DMS153 treated with DMSO at 0.1 percent for 48 hours (cell line): ENCODE results near the gene UCHL5.
"Not testable (repeated sequence)": the region's sequence is repeated elsewhere in the genome, so short reads cannot be mapped to it uniquely, and the experiment has no call there.

Experiments
- DNase-seq: peaks from one replicate; lab custom pipeline; 2025; ENCODE audit not compliant: unreplicated experiment; lab: John Stamatoyannopoulos, UW

Gene UCHL5

DNA sequence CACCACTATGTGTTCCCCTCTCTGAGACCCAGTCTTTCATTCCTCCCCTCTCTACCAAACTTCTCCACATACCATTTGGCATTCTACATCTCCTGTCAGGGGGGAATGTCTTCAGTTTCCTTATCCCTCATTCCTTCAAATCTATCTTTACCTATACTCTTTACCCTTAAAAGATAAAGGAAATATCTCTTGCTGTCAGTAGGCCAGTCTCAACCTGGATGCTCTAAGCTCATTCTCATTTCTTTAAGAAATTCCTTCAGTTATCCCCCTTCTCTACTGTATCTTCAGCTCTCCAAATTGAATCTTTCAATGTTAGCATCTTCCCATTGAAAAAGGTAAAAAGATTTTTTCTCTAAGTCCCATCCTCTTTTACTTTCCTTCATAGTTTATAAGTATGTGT, 6.8 kb upstream of the UCHL5 start:
- no peak for DNase-seq

- DNase-seq = no peak
Measured at GRCh38 chr1:193062698-193063463, 3.7 kb upstream of the UCHL5 start.

GRCh38 chr1:193060938-193061337, 1.8 kb upstream of the UCHL5 start:
- DNase-seq = no peak

GRCh38 chr1:193060406-193060805, 1.2 kb upstream of the UCHL5 start:
- no peak for DNase-seq

DNA sequence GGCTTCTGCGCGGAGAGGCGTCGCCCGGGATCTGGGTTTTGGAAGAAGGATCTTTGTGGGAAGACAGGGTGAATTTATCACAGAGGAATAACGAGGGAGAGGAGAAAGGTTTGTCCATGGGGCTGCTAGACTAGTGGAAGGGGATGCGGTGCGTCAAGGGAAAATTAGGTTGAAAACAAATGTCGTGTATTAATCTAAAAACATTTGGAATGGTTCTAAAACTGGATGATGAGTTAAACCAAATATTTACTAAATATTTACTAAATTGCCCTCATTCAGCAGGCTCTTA, 899 bp upstream of the UCHL5 start:
- no peak for DNase-seq

DNA sequence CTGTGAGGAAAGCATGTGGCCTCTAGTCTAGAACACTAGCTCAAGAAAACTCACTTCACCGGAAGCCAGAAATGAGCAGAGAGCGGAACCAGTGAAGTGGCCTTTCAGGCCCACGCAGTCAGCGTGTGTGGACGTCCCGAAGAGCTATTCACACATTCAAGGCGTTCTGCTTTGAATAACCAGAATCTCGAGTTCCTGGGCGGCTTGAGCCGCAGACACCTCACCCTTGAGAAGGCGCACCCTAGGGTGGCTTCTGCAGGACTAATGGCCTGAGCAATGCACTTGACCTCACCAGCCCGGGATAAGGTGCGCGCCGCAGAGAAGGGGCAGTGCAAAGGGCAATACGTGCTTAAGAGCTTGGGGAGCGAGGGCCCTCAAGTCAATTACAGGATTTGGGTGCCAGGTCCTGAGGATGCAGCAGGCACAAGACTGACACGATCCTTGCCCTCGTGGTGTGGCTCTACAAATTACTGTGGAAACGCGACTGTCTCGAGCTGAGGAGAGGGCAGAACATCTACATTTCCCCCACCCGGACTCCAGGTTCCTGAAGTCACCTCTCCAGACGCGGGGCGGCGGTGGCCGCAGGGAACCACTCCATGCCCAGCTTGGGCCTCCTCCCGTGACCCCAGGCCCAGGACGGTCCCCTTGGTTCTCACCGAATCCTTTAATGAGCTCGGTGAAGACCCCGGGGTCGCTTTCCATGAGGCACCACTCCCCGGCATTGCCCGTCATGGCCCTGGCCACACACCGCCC, 455 bp downstream of the UCHL5 start:
- peak; percentile 12 for DNase-seq

DNA sequence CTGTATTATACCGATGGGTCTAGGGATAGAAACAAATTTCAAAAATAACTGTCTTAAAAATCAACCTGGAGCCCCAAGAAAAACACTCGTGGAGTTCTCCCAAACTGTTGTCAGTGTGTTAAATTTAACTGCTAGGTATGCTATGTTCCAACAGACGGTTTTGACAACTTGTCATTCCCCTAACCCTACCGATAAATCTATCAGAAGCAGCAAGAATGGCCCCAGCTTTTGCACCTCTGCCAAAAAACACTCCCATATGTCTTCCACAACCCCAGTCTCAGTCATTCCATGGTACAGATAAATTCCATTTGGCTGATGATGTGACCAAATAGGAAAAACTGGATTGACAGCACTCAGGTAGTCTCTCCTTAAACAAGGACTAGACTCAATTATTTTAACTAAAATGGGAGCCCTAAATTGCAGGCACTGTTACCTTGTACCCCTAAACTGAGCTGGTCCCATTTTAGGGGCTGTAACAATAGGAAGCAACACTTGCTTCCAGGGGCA, 4.9 kb downstream of the UCHL5 start:
- DNase-seq = no peak

DNA sequence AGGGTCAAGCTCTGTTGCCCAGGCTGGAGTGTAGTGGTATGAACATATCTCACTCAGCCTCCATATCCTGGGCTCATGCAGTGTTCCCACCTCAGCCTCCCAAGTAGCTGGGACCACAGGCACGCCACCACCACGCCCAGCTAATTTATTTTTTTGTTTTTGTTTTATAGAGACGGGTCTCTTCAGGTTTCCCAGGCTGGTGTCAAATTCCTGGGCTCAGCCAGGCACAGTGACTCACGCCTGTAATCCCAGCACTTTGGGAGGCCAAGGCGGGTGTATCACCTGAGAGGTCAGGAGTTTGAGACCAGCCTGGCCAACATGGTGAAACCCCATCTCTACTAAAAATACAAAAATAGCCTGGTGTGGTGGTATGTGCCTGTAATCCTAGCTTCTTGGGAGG, 10.2 kb downstream of the UCHL5 start:
- DNase-seq = not testable (repeated sequence)

DNA sequence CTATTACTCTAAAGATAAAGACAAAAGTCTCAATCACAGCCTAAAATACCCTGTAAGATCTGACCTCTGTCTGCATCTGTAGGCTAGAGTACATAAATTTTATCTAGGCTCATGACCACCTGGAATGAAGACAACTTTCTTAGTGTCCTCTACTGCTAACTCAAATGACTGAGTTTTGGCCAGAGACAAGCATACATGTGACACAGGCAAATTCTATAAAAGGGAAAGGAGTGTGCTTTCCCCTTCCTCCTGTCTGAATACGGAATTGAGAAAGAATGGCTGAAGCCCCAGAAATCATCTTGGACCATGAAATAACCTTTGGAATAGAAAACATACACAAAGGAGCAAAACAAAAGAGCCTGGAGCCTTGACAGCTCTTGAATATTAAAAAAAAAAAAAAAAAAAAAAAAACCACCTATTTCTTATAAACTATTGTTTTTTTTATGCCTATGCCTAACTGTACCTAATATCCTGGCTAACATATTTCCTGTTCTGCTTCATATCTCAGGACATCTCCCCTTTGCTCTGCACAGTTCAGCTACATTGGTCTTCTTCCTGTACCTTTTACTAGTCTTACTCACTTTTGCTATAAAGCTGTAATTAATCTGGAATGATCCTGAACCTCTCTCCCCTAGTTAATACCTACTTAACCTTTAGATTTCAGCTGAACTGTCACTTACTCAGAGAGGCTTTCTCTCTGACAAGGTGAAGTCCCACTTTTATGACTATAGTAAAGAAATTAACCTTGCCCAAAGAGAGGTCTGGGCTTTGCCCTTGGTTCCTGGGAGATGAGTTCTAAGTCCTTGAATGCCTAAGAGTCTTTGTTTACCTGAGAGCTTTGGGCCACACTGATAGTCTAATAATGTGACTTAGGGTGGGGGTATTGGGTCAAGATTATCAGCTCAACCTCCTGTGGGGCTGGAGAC, 16.1 kb downstream of the UCHL5 start:
- no peak for DNase-seq

DNA sequence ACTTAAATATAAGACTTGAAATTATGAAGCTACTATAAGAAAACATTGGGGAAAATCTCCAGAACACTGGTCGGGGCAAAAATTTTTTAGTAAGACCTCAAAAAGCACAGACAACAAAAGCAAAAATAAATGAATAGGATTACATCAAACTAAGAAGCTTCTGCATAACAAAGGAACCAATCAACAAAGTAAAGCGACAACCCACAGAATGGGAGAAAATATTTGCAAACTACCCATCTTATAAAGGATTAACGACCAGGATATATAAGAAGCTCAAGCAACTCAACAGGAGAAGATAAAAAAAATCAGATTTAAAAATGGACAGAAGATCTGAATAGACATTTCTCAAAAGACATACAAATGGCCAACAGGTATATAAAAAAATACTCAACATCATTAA, 19.1 kb downstream of the UCHL5 start:
- DNase-seq = no peak

DNA sequence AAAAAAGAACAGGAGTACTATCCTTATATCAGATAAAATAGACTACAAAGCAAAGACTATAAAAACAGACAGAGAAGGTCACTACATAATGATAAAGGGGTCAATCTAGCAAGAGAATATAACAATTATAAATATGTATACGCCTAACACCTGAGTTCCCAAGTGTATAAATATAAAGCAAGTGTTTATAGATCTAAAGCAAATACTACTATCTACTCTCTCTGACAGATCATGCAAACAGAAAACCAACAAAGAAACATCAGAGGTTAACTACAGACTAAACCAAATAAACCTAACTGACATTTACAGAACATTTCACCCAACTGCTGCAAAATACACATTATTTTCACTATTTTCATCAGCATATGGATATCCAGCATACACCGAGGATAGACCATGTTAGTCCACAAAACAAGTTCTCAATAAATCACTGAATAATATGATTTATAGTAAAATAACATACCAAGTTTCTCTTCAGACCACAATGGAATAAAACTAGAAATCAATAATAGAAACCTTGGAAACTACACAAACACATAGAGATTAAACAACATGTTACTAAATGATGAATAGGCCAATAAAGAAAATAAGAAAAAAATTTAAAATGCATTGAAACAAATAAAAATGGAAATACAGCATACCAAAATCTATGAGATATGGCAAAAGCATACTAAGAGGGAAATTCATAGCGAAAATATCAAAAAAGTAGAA, 22.7 kb downstream of the UCHL5 start:
- peak; percentile 14 for DNase-seq

DNA sequence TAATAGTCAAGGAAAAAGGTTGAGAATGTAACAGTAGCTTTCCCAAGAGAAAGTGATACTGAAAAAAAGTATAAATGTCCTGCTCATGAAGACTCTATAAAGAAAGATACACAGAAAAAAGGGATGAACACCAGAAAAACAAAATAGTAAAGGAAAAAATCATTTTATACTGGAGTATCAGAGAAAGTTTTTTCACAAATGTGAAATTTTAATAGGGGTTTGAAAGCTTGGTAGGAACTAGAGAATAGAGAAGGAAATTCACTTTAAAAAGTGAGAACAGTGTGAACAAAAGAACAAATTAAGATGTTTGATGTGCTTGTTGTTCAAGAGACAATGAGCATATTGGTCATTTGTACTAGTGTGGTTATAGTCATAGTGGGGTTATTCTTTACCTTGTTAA, 25.6 kb downstream of the UCHL5 start:
- no peak for DNase-seq

- DNase-seq = not testable (repeated sequence)
Measured at GRCh38 chr1:193032643-193033427, 26.3 kb downstream of the UCHL5 start.

- no peak for DNase-seq
Measured at GRCh38 chr1:193031431-193031830, 27.7 kb downstream of the UCHL5 start.

GRCh38 chr1:193030280-193030679, 28.9 kb downstream of the UCHL5 start:
- DNase-seq = no peak

DNA sequence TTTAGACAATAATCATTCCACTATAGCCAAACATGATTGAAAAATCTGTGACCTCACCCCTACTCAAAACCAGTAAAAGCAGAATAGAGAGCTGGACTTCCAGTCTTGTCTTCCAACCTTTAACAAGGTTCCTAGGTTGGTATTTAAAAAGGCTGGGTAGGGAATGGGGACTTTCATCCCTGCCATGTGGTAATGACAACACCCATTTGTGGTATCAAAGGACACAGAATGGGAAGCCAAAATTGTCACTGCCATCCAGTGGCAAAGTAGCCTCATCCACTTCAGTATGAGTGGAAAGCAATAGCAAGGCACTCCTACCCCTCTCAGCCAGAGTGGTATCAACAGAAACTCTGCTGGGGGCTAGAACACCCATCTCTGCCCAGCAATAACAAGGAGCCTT, 33.9 kb downstream of the UCHL5 start:
- no peak for DNase-seq

DNA sequence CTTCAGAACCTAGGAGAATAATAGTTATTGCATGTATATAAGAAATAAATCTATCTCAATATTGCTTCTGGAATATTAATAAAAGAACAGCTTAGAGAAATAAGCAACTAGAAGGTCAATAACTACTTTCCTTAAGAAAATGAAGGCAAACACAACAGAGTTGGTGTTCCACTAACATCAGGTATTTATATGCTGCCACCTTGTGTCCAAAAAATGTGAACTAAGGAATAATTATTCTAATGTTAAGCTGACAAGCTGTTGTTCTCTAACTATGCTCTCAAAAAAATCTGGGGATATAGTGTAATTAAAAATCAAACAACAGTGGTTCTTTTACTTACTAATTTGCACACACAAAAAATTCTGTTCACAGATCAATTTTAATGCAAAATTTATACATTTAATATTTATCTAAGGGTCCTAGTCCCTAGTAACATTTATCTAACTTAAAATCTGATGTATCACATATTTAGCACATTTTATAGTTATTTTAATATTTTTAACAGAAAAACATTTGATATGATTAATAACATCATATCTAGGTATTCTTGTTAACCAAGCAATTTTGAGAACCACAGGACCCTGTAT, 39.6 kb downstream of the UCHL5 start:
- DNase-seq = peak; percentile 58

- no peak for DNase-seq
Measured at GRCh38 chr1:193016788-193017187, 42.4 kb downstream of the UCHL5 start.

DNA sequence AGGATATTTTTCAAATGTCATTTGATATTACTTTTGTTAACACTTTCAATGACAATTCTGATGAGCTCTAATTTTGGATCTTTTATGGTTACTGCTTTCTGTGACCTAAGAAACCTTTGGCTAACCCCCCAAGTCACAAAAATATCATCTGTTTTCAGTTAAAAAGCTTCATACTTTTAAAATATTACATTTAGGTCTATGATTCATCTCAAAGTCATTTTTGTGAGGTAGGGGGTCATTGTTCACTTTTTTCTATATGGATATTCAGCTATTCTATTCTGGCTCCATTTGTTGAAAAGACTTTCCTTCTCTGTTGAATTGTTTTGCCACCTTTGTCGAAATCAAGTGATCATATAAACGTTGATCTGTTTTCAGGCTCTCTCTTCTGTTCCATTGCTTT, 44.8 kb downstream of the UCHL5 start:
- DNase-seq = no peak

GRCh38 chr1:193013707-193014106, 45.5 kb downstream of the UCHL5 start:
- DNase-seq = no peak
